ENCODE measurements around the gene ABL1. TPM values are rescaled to one million over a fixed set of nuclear protein-coding genes. Genes with fewer than 3 reads are reported as not detected.

ABL1 gene
- total RNA-seq, 1 donor = 94.8 TPM

GRCh38 chr9:130810609-130811136, 24.4 kb upstream of the ABL1 start:
- H4K20me1 ChIP-seq (ENCODE audit: insufficient read depth, low read length) = no peaks in the 10 kb centered on the region
- H3K9me3 ChIP-seq (ENCODE audit: low read depth, low read length) = no peaks in the 10 kb centered on the region
- no peak for TF ChIP-seq CTCF (IDR thresholded peaks at IDR 0.05; ENCODE audit: extremely low read depth, low read depth, low read length)
- H3K4me1 ChIP-seq (ENCODE audit: insufficient read depth, low read length) = peaks cover 3% of the 10 kb centered on the region
- no peak overlapping the region for H3K27ac ChIP-seq (ENCODE audit: low read depth, low read length)
- H3K4me3 ChIP-seq (ENCODE audit: insufficient read depth, low read length) = no peak overlapping the region
- H2AFZ ChIP-seq (ENCODE audit: low read length) = no peak overlapping the region
- peaks cover 16% of the 10 kb centered on the region for H3K79me2 ChIP-seq (ENCODE audit: insufficient read depth, low read length)
- no peaks in the 10 kb centered on the region for H3K36me3 ChIP-seq (ENCODE audit: insufficient read depth, low read length)
- no peak overlapping the region for H3K4me2 ChIP-seq (ENCODE audit: insufficient read depth, low read length)
- DNase-seq (ENCODE audit: insufficient read length, low spot score, missing footprints) = no peak
- H3K27me3 ChIP-seq (ENCODE audit: insufficient read depth, low read length) = no peaks in the 10 kb centered on the region

- H3K4me1 ChIP-seq (ENCODE audit: insufficient read depth, low read length) = no peaks in the 10 kb centered on the region
- no peak overlapping the region for H3K4me3 ChIP-seq (ENCODE audit: insufficient read depth, low read length)
- no peaks in the 10 kb centered on the region for H4K20me1 ChIP-seq (ENCODE audit: insufficient read depth, low read length)
- peaks cover 19% of the 10 kb centered on the region for H3K79me2 ChIP-seq (ENCODE audit: insufficient read depth, low read length)
- H3K9me3 ChIP-seq (ENCODE audit: low read depth, low read length) = no peaks in the 10 kb centered on the region
- H3K36me3 ChIP-seq (ENCODE audit: insufficient read depth, low read length) = no peaks in the 10 kb centered on the region
- no peaks in the 10 kb centered on the region for H3K27me3 ChIP-seq (ENCODE audit: insufficient read depth, low read length)
- H3K27ac ChIP-seq (ENCODE audit: low read depth, low read length) = no peak overlapping the region
- no peak overlapping the region for H3K4me2 ChIP-seq (ENCODE audit: insufficient read depth, low read length)
- DNase-seq (ENCODE audit: insufficient read length, low spot score, missing footprints) = no peak
- TF ChIP-seq CTCF (IDR thresholded peaks at IDR 0.05; ENCODE audit: extremely low read depth, low read depth, low read length) = no peak
- no peak overlapping the region for H2AFZ ChIP-seq (ENCODE audit: low read length)
These were observed 19.7 kb upstream of the ABL1 start for GRCh38 chr9:130815242-130815808.

GRCh38 chr9:130817914-130818313, 17.1 kb upstream of the ABL1 start:
- peaks cover 34% of the 10 kb centered on the region for H3K79me2 ChIP-seq (ENCODE audit: insufficient read depth, low read length)
- H3K27ac ChIP-seq (ENCODE audit: low read depth, low read length) = no peak overlapping the region
- TF ChIP-seq CTCF (IDR thresholded peaks at IDR 0.05; ENCODE audit: extremely low read depth, low read depth, low read length) = no peak
- no peak overlapping the region for H3K4me3 ChIP-seq (ENCODE audit: insufficient read depth, low read length)
- no peak for DNase-seq (ENCODE audit: insufficient read length, low spot score, missing footprints)
- H4K20me1 ChIP-seq (ENCODE audit: insufficient read depth, low read length) = no peaks in the 10 kb centered on the region
- H3K27me3 ChIP-seq (ENCODE audit: insufficient read depth, low read length) = no peaks in the 10 kb centered on the region
- no peak overlapping the region for H3K4me2 ChIP-seq (ENCODE audit: insufficient read depth, low read length)
- H2AFZ ChIP-seq (ENCODE audit: low read length) = no peak overlapping the region
- no peaks in the 10 kb centered on the region for H3K4me1 ChIP-seq (ENCODE audit: insufficient read depth, low read length)
- no peaks in the 10 kb centered on the region for H3K9me3 ChIP-seq (ENCODE audit: low read depth, low read length)
- H3K36me3 ChIP-seq (ENCODE audit: insufficient read depth, low read length) = no peaks in the 10 kb centered on the region

- Histone ChIP-seq H3K27me3 (ENCODE audit: insufficient read depth, low read length) (no peaks in the 10 kb centered on the region), H4K20me1 (ENCODE audit: insufficient read depth, low read length) (no peaks in the 10 kb centered on the region), H3K4me3 (ENCODE audit: insufficient read depth, low read length) (no peak overlapping the region), H3K36me3 (ENCODE audit: insufficient read depth, low read length) (no peaks in the 10 kb centered on the region), H3K79me2 (ENCODE audit: insufficient read depth, low read length) (peaks cover 52% of the 10 kb centered on the region), H3K27ac (ENCODE audit: low read depth, low read length) (no peak overlapping the region), H3K4me2 (ENCODE audit: insufficient read depth, low read length) (no peak overlapping the region), H3K9me3 (ENCODE audit: low read depth, low read length) (no peaks in the 10 kb centered on the region), H2AFZ (ENCODE audit: low read length) (no peak overlapping the region), H3K4me1 (ENCODE audit: insufficient read depth, low read length) (peaks cover 22% of the 10 kb centered on the region)
- no peak for TF ChIP-seq CTCF (IDR thresholded peaks at IDR 0.05; ENCODE audit: extremely low read depth, low read depth, low read length)
- DNase-seq (ENCODE audit: insufficient read length, low spot score, missing footprints) = no peak
These were observed 14.8 kb upstream of the ABL1 start for GRCh38 chr9:130820135-130820738.
